Kidney epithelial cell (primary cell): ENCODE data around the gene CTTNBP2. TPM values are rescaled to one million over a fixed set of nuclear protein-coding genes. Genes with fewer than 3 reads are reported as not detected.
A peak's percentile ranks its signal among the peaks of the same experiment; 100 is the strongest.

Experiments
- DNase-seq: peaks from one replicate; pipeline ENCODE4 v3.0.0-alpha.2; 2010; ENCODE audit warnings: low read depth
- H3K27me3 ChIP-seq: 2 replicates; pipeline ENCODE4 v1.6.0; 2011; ENCODE audit warnings: low read length; ENCODE audit not compliant: control insufficient read depth, insufficient read depth
- H3K36me3 ChIP-seq: 2 replicates; pipeline ENCODE4 v1.5.1; 2011; ENCODE audit warnings: low read length; ENCODE audit not compliant: control insufficient read depth, insufficient read depth
- H3K4me3 ChIP-seq: 2 replicates; pipeline ENCODE4 v1.5.1; 2011; ENCODE audit warnings: low read depth, mild to moderate bottlenecking, control low read depth, low read length
- CTCF ChIP-seq: IDR thresholded peaks from 2 replicates; pipeline ENCODE4 v1.5.1; 2011; ENCODE audit warnings: mild to moderate bottlenecking, moderate library complexity, low read length, control low read depth, inconsistent platforms; ENCODE audit not compliant: insufficient read depth, poor library complexity, severe bottlenecking
- total RNA-seq: library from RNA; depleted of rRNA; stranded (reverse); fragments of >200 nt; gene quantifications from 2 replicates; pipeline ENCODE4 v1.2.3, GENCODE V29; 2015

Gene CTTNBP2
- total RNA-seq, 1 donor from 2014 or later: 5.3 TPM

GRCh38 chr7:117682681-117683385, 190.4 kb downstream of the CTTNBP2 start:
- no peaks in the 10 kb centered on the region for H3K36me3 ChIP-seq
- no peaks in the 10 kb centered on the region for H3K27me3 ChIP-seq
- no peak for TF ChIP-seq CTCF
- peak; percentile 51 for DNase-seq
- H3K4me3 ChIP-seq: no peak overlapping the region

- no peak for DNase-seq
- H3K36me3 ChIP-seq: no peaks in the 10 kb centered on the region
- no peak overlapping the region for H3K4me3 ChIP-seq
- no peak for TF ChIP-seq CTCF
- H3K27me3 ChIP-seq: no peaks in the 10 kb centered on the region
Observed at GRCh38 chr7:117679120-117679519, 194.1 kb downstream of the CTTNBP2 start.

DNA sequence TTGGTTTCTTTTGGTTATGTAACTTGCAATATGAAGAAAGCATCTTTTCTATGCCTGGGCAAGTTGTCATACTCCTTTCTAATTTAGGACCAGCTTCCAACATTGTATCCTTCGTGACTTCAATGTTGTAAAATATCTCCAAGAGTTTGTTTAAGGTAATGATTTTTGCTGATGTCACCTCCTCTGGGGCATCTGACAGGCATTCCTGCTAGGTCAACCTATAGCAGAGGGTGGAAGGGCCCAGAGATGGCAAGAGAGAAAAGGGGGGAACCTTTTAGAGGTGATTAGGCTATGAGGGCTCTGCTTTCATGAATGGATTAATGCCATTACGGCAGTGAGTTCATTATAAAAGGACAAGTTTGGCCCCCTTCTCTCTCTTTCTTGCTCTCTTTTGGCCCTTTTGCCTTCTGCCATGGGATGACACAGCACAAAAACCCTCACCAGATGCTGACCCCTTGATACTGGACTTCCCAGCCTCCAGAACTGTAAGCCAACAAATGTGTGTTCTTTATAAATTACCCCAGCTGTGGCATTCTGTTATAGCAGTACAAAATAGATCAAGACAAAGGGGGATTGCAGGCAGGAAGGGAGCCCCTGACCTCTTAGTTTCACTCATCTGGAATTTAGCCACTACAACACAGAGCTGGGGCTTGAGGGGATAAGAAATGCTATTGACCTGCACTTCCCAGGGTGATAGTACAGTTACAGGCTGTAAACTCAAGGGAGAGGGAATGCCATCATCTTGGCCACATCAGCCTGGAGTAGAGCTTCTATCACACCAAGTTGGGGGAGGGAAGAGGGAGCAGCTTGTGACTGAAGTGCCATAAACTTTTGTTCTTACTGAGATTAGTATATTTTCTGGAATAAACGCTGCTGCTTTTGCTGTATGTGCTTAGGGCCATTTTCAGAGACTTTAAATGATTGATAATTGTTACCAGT, 197.5 kb downstream of the CTTNBP2 start:
- no peak overlapping the region for H3K4me3 ChIP-seq
- TF ChIP-seq CTCF: no peak

GRCh38 chr7:117674617-117675016, 198.6 kb downstream of the CTTNBP2 start:
- no peak overlapping the region for H3K4me3 ChIP-seq
- DNase-seq: no peak
- TF ChIP-seq CTCF: no peak
- no peaks in the 10 kb centered on the region for H3K27me3 ChIP-seq
- no peaks in the 10 kb centered on the region for H3K36me3 ChIP-seq

More for the DNA sequence above, 197.5 kb downstream of the CTTNBP2 start:
- Histone ChIP-seq H3K27me3 (no peaks in the 10 kb centered on the region), H3K36me3 (no peaks in the 10 kb centered on the region)
- DNase-seq: no peak

DNA sequence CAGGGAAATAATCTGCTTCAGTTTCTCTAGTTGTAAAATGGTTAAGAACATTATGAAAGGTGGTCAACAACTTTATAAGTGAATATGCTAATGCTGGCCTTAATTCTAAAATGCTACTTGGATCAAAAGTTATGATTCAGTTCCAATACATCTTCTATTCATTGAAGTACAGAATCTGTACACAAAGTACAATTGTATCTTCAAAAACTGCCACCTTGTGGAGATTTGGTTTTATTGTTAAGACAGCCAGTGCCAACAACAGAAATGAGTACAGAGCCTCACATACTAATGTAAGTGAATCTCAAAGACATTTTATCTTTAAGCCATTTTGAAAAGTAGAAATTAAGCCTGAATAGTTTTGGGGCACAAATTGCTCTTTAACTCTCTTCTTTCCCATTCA, 199.4 kb downstream of the CTTNBP2 start:
- no peaks in the 10 kb centered on the region for H3K36me3 ChIP-seq
- TF ChIP-seq CTCF: no peak
- no peaks in the 10 kb centered on the region for H3K27me3 ChIP-seq
- DNase-seq: no peak
- no peak overlapping the region for H3K4me3 ChIP-seq
